ENCODE measurements around the gene CDK11B. TPM values are rescaled to one million over a fixed set of nuclear protein-coding genes. Genes with fewer than 3 reads are reported as not detected.
"Not testable (repeated sequence)": the region's sequence is repeated elsewhere in the genome, so short reads cannot be mapped to it uniquely, and the experiment has no call there.

CDK11B gene
- polyA plus RNA-seq, 1 donor (not counting 4 experiments of a cell fraction or from before 2014, with no cell fraction given) = 5.9 TPM

DNA sequence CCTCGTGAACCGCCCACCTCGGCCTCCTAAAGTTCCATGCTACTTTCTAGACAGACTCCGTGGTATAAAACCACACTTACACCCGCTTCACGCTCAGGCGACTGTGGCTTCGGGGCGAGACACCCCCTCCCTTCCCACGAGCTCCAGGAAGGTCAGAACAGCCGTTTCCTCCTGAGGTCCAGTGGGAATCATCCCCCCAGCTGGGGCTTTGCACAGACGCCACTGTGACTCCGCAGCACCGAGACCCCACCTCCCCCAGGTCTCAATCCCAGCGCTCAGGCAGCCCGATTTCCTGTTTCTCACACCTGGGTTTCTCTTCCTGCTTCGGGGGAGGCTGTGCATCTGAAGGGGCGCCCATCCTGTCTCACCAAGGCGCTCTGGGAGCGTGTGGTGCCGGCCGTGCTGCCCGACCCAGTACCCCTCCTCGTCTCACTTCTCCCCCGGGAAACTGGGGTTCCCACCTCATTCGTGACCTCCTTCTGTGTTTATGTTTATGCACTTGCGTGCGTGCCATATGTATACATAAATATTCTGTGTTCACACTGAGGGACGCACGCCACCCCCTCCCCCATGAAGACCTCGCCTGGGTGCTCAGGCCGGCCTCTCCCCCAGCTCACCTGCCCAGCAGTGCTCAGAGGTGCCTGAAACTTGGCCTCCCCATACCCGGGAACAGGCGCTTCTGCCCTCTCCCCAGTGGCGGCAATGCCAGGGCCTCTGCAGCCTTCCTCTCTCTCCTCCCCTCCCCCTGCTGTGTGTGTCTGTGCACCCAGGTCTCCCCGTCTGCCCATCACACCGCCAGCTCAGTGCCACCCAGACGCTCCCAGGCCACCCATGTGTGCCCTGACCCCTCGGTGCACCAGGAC is 19.1 kb upstream of the CDK11B start:
- Histone ChIP-seq H3K79me2 (ENCODE audit: control insufficient read depth, insufficient read depth, low read length) (peaks cover 10% of the 10 kb centered on the region), H3K4me3 (ENCODE audit: control insufficient read depth in 2 of 3, extremely low read depth in 1 of 3, insufficient read depth in 2 of 3, low read depth in 1 of 3, low read length in 3 of 3) (no peak overlapping the region), H3K9ac (ENCODE audit: control insufficient read depth, extremely low read depth, insufficient read depth, low read length) (no peak overlapping the region), H3K4me1 (ENCODE audit: control insufficient read depth, extremely low read depth, insufficient read depth, low read length) (no peaks in the 10 kb centered on the region), H3K9me3 (ENCODE audit: control insufficient read depth, low read depth, low read length) (no peaks in the 10 kb centered on the region), H3K36me3 (ENCODE audit: control insufficient read depth in 2 of 2, extremely low read depth in 1 of 2, insufficient read depth in 2 of 2, low read length in 2 of 2) (peaks cover 0 to 2% of the 10 kb centered on the region in 2 experiments), H3K27me3 (ENCODE audit: control insufficient read depth, extremely low read depth, insufficient read depth, low read length) (no peaks in the 10 kb centered on the region), H4K20me1 (ENCODE audit: control insufficient read depth, extremely low read depth, insufficient read depth, low read length) (no peaks in the 10 kb centered on the region), H3K27ac (ENCODE audit: control insufficient read depth, insufficient read depth, low read length) (no peak overlapping the region), H2AFZ (ENCODE audit: control insufficient read depth, low read length) (no peak overlapping the region), H3K4me2 (ENCODE audit: control insufficient read depth, extremely low read depth, insufficient read depth, low read depth, low read length) (no peak overlapping the region), H3K9me1 (ENCODE audit: control insufficient read depth, extremely low read depth, insufficient read depth, low read length) (no peaks in the 10 kb centered on the region)
- no peak for DNase-seq (ENCODE audit: low read depth, low spot score)
- dilution Hi-C loops (cut with MboI; ENCODE audit: extremely low pct_ligation_motif_present, low sequenced_read_pairs) = no loop called here
- FAIRE-seq = no peak
- no peak for TF ChIP-seq EZH2 (IDR thresholded peaks at IDR 0.05; ENCODE audit: low read length)
- TF ChIP-seq, protein P1, sequence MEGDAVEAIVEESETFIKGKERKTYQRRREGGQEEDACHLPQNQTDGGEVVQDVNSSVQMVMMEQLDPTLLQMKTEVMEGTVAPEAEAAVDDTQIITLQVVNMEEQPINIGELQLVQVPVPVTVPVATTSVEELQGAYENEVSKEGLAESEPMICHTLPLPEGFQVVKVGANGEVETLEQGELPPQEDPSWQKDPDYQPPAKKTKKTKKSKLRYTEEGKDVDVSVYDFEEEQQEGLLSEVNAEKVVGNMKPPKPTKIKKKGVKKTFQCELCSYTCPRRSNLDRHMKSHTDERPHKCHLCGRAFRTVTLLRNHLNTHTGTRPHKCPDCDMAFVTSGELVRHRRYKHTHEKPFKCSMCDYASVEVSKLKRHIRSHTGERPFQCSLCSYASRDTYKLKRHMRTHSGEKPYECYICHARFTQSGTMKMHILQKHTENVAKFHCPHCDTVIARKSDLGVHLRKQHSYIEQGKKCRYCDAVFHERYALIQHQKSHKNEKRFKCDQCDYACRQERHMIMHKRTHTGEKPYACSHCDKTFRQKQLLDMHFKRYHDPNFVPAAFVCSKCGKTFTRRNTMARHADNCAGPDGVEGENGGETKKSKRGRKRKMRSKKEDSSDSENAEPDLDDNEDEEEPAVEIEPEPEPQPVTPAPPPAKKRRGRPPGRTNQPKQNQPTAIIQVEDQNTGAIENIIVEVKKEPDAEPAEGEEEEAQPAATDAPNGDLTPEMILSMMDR (optimal IDR thresholded peaks at IDR 0.05 in 1 of 3, IDR thresholded peaks at IDR 0.05 in 1 of 3, conservative IDR thresholded peaks at IDR 0.05 in 1 of 3; ENCODE audit: extremely low read depth in 1 of 3, insufficient read depth in 2 of 3, low read length in 3 of 3) = no peak

- H3K4me1 ChIP-seq (ENCODE audit: control insufficient read depth, extremely low read depth, insufficient read depth, low read length); H3K4me3 ChIP-seq (ENCODE audit: control insufficient read depth in 2 of 3, extremely low read depth in 1 of 3, insufficient read depth in 2 of 3, low read depth in 1 of 3, low read length in 3 of 3); H3K4me2 ChIP-seq (ENCODE audit: control insufficient read depth, extremely low read depth, insufficient read depth, low read depth, low read length); dilution Hi-C loops (cut with MboI; ENCODE audit: extremely low pct_ligation_motif_present, low sequenced_read_pairs); H3K27ac ChIP-seq (ENCODE audit: control insufficient read depth, insufficient read depth, low read length); H3K9me1 ChIP-seq (ENCODE audit: control insufficient read depth, extremely low read depth, insufficient read depth, low read length); H3K27me3 ChIP-seq (ENCODE audit: control insufficient read depth, extremely low read depth, insufficient read depth, low read length); H2AFZ ChIP-seq (ENCODE audit: control insufficient read depth, low read length); H3K36me3 ChIP-seq (ENCODE audit: control insufficient read depth in 2 of 2, extremely low read depth in 1 of 2, insufficient read depth in 2 of 2, low read length in 2 of 2); H3K9ac ChIP-seq (ENCODE audit: control insufficient read depth, extremely low read depth, insufficient read depth, low read length); FAIRE-seq; DNase-seq (ENCODE audit: low read depth, low spot score); H3K9me3 ChIP-seq (ENCODE audit: control insufficient read depth, low read depth, low read length); H3K79me2 ChIP-seq (ENCODE audit: control insufficient read depth, insufficient read depth, low read length); H4K20me1 ChIP-seq (ENCODE audit: control insufficient read depth, extremely low read depth, insufficient read depth, low read length): not testable (repeated sequence)
Measured at GRCh38 chr1:1676087-1676486, 17.3 kb upstream of the CDK11B start.

- H3K4me2 ChIP-seq (ENCODE audit: control insufficient read depth, extremely low read depth, insufficient read depth, low read depth, low read length); dilution Hi-C loops (cut with MboI; ENCODE audit: extremely low pct_ligation_motif_present, low sequenced_read_pairs); H3K9me1 ChIP-seq (ENCODE audit: control insufficient read depth, extremely low read depth, insufficient read depth, low read length); H2AFZ ChIP-seq (ENCODE audit: control insufficient read depth, low read length); FAIRE-seq; H3K27ac ChIP-seq (ENCODE audit: control insufficient read depth, insufficient read depth, low read length); H3K9me3 ChIP-seq (ENCODE audit: control insufficient read depth, low read depth, low read length); H3K4me3 ChIP-seq (ENCODE audit: control insufficient read depth in 2 of 3, extremely low read depth in 1 of 3, insufficient read depth in 2 of 3, low read depth in 1 of 3, low read length in 3 of 3); H3K27me3 ChIP-seq (ENCODE audit: control insufficient read depth, extremely low read depth, insufficient read depth, low read length); DNase-seq (ENCODE audit: low read depth, low spot score); H3K79me2 ChIP-seq (ENCODE audit: control insufficient read depth, insufficient read depth, low read length); H3K4me1 ChIP-seq (ENCODE audit: control insufficient read depth, extremely low read depth, insufficient read depth, low read length); H4K20me1 ChIP-seq (ENCODE audit: control insufficient read depth, extremely low read depth, insufficient read depth, low read length); H3K9ac ChIP-seq (ENCODE audit: control insufficient read depth, extremely low read depth, insufficient read depth, low read length); H3K36me3 ChIP-seq (ENCODE audit: control insufficient read depth in 2 of 2, extremely low read depth in 1 of 2, insufficient read depth in 2 of 2, low read length in 2 of 2): not testable (repeated sequence)
Measured at GRCh38 chr1:1675218-1675617, 16.4 kb upstream of the CDK11B start.

GRCh38 chr1:1674806-1675205 is 16.0 kb upstream of the CDK11B start:
- H3K4me2 ChIP-seq (ENCODE audit: control insufficient read depth, extremely low read depth, insufficient read depth, low read depth, low read length); dilution Hi-C loops (cut with MboI; ENCODE audit: extremely low pct_ligation_motif_present, low sequenced_read_pairs); H3K9me1 ChIP-seq (ENCODE audit: control insufficient read depth, extremely low read depth, insufficient read depth, low read length): not testable (repeated sequence)

More at GRCh38 chr1:1674806-1675205, 16.0 kb upstream of the CDK11B start:
- H3K4me3 ChIP-seq (ENCODE audit: control insufficient read depth in 2 of 3, extremely low read depth in 1 of 3, insufficient read depth in 2 of 3, low read depth in 1 of 3, low read length in 3 of 3); H3K9me3 ChIP-seq (ENCODE audit: control insufficient read depth, low read depth, low read length); H2AFZ ChIP-seq (ENCODE audit: control insufficient read depth, low read length); H3K9ac ChIP-seq (ENCODE audit: control insufficient read depth, extremely low read depth, insufficient read depth, low read length); H3K79me2 ChIP-seq (ENCODE audit: control insufficient read depth, insufficient read depth, low read length); H3K4me1 ChIP-seq (ENCODE audit: control insufficient read depth, extremely low read depth, insufficient read depth, low read length); H3K27ac ChIP-seq (ENCODE audit: control insufficient read depth, insufficient read depth, low read length); H4K20me1 ChIP-seq (ENCODE audit: control insufficient read depth, extremely low read depth, insufficient read depth, low read length); DNase-seq (ENCODE audit: low read depth, low spot score); H3K36me3 ChIP-seq (ENCODE audit: control insufficient read depth in 2 of 2, extremely low read depth in 1 of 2, insufficient read depth in 2 of 2, low read length in 2 of 2); FAIRE-seq; H3K27me3 ChIP-seq (ENCODE audit: control insufficient read depth, extremely low read depth, insufficient read depth, low read length): not testable (repeated sequence)
